Panc1 (cell line): Measurements from ENCODE around the gene FAM107B. TPM values are rescaled to one million over a fixed set of nuclear protein-coding genes. Genes with fewer than 3 reads are reported as not detected.

Experiments
- ATAC-seq: fragments of 200-7000 bp; cut with Tn5 transposase; 2 replicates; pipeline ENCODE4 v1.9.1; 2020; ENCODE audit warnings: mild to moderate bottlenecking, moderate library complexity
- BruUV-seq: library from RNA; stranded (reverse); fragments of 400-500 nt; replicated peaks from 2 replicates; lab custom pipeline; 2021; lab: Mats Ljungman, UMichigan
- CTCF ChIA-PET: fragments of 300-600 bp; sonication (Branson Sonifier 250); formaldehyde crosslinking; loops from one replicate; lab custom pipeline; 2022; ENCODE audit warnings: antibody characterized with exemption; lab: Charles Lee
- POLR2A ChIA-PET: fragments of 300-600 bp; sonication (Branson Sonifier 250); formaldehyde crosslinking; loops from one replicate; lab custom pipeline; 2022; ENCODE audit warnings: antibody characterized with exemption; lab: Charles Lee
- DNase-seq: peaks from one replicate; pipeline ENCODE4 v3.0.0-alpha.2; 2010; ENCODE audit warnings: low read depth, low spot score
- H3K27ac ChIP-seq: 2 replicates; pipeline ENCODE4 v1.5.1; 2011; ENCODE audit warnings: mild to moderate bottlenecking, low read length, inconsistent platforms
- H3K27me3 ChIP-seq: fragments of 200-500 bp; sonication (Bioruptor generic); 2 replicates; pipeline ENCODE4 v1.6.0; 2014; ENCODE audit warnings: low read length, inconsistent platforms; ENCODE audit not compliant: control insufficient read depth, insufficient read depth
- H3K36me3 ChIP-seq: fragments of 200-500 bp; sonication (Bioruptor generic); 2 replicates; pipeline ENCODE4 v1.5.1; 2014; ENCODE audit warnings: inconsistent platforms, mild to moderate bottlenecking, low read length, moderate library complexity; ENCODE audit not compliant: control insufficient read depth, insufficient read depth
- H3K4me1 ChIP-seq: 2 replicates; pipeline ENCODE4 v1.5.1; 2011; ENCODE audit warnings: inconsistent platforms, mild to moderate bottlenecking, low read length, moderate library complexity; ENCODE audit not compliant: control insufficient read depth, insufficient read depth
- H3K4me3 ChIP-seq, 2 experiments: 2 replicates each; pipeline ENCODE4 v1.5.1; 2011 to 2012; ENCODE audit warnings: low read depth in 2 of 2, low read length in 2 of 2, mild to moderate bottlenecking in 2 of 2, inconsistent platforms in 1 of 2, moderate library complexity in 1 of 2
- H3K9me3 ChIP-seq: fragments of 200-500 bp; sonication (Bioruptor generic); 2 replicates; pipeline ENCODE4 v1.5.1; 2014; ENCODE audit warnings: low read depth, mild to moderate bottlenecking, inconsistent platforms, low read length, moderate library complexity; ENCODE audit not compliant: control insufficient read depth, insufficient read depth
- POLR2AphosphoS5 ChIP-seq: IDR thresholded peaks from 2 replicates; pipeline ENCODE4 v1.6.1; 2012; ENCODE audit warnings: mild to moderate bottlenecking, low read depth, low read length, moderate library complexity
- SIN3A ChIP-seq: IDR thresholded peaks from 2 replicates; pipeline ENCODE4 v1.6.1; 2012; ENCODE audit warnings: low read depth, mild to moderate bottlenecking, low read length, moderate library complexity, borderline replicate concordance; ENCODE audit not compliant: insufficient read depth
- TCF7L2 ChIP-seq: IDR thresholded peaks from 2 replicates; pipeline ENCODE4 v1.6.1; 2011; ENCODE audit warnings: mild to moderate bottlenecking, low read depth, low read length, inconsistent platforms
- in situ Hi-C: cut with HindIII; loops from 2 replicates; pipeline ENCODE4 v1.10.0; 2016; ENCODE audit warnings: low sequenced_read_pairs, low pct_unique_long_range_greater_than_20kb
- intact Hi-C: fragments of 100-400 bp; cut with micrococcal nuclease; formaldehyde crosslinking; loops from one replicate; pipeline ENCODE4 v1.10.0; 2022; ENCODE audit not compliant: unreplicated experiment
- total RNA-seq: library from RNA; stranded (reverse); gene quantifications from one replicate; pipeline ENCODE4 v1.2.1, GENCODE V29; 2021; ENCODE audit not compliant: unreplicated experiment
- TF ChIP-seq, protein P1 (sequence below), 2 experiments: IDR thresholded peaks; 2 replicates each; pipeline ENCODE4 v1.6.1; 2011 to 2012; ENCODE audit warnings: low read depth in 2 of 2, control low read depth in 1 of 2, low read length in 1 of 2, mild to moderate bottlenecking in 1 of 2, moderate library complexity in 1 of 2; ENCODE audit not compliant: insufficient read depth in 1 of 2
- TF ChIP-seq, protein P2 (sequence below): fragments of 450-650 bp; IDR thresholded peaks from 2 replicates; pipeline ENCODE4 v1.5.1; 2017; ENCODE audit warnings: mild to moderate bottlenecking

FAM107B gene
- total RNA-seq, 1 experiment from 2014 or later = 13.4 TPM

DNA sequence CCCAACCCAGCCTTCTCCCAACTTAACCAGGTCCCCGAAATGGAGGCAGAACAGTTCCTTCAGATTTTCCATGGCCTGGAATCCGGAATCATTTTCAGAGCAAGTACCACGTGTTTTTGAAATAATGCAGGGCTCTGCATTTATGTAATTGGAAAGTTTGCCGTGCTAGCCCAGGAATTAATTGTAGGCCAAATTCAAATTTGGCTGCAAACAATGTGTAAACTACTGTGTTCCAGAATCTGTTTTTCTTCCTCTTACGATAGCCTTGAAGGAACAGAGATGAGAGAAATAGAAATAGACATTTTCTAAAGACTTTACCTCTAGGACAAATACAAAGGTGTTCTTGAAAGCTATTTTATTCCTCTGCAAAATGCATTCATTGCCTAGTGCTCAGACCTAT, 77.4 kb downstream of the FAM107B start:
- POLR2A ChIA-PET = no interaction called here
- CTCF ChIA-PET = no interaction called here
- no peaks in the 10 kb centered on the region for H3K4me1 ChIP-seq
- no peaks in the 10 kb centered on the region for H3K27me3 ChIP-seq
- no peaks in the 10 kb centered on the region for H3K9me3 ChIP-seq
- TF ChIP-seq, protein P1, sequence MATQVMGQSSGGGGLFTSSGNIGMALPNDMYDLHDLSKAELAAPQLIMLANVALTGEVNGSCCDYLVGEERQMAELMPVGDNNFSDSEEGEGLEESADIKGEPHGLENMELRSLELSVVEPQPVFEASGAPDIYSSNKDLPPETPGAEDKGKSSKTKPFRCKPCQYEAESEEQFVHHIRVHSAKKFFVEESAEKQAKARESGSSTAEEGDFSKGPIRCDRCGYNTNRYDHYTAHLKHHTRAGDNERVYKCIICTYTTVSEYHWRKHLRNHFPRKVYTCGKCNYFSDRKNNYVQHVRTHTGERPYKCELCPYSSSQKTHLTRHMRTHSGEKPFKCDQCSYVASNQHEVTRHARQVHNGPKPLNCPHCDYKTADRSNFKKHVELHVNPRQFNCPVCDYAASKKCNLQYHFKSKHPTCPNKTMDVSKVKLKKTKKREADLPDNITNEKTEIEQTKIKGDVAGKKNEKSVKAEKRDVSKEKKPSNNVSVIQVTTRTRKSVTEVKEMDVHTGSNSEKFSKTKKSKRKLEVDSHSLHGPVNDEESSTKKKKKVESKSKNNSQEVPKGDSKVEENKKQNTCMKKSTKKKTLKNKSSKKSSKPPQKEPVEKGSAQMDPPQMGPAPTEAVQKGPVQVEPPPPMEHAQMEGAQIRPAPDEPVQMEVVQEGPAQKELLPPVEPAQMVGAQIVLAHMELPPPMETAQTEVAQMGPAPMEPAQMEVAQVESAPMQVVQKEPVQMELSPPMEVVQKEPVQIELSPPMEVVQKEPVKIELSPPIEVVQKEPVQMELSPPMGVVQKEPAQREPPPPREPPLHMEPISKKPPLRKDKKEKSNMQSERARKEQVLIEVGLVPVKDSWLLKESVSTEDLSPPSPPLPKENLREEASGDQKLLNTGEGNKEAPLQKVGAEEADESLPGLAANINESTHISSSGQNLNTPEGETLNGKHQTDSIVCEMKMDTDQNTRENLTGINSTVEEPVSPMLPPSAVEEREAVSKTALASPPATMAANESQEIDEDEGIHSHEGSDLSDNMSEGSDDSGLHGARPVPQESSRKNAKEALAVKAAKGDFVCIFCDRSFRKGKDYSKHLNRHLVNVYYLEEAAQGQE (IDR thresholded peaks at IDR 0.05; ENCODE audit: insufficient read depth in 1 of 2, low read depth in 2 of 2, low read length in 1 of 2) = no peak
- TF ChIP-seq, protein P2, sequence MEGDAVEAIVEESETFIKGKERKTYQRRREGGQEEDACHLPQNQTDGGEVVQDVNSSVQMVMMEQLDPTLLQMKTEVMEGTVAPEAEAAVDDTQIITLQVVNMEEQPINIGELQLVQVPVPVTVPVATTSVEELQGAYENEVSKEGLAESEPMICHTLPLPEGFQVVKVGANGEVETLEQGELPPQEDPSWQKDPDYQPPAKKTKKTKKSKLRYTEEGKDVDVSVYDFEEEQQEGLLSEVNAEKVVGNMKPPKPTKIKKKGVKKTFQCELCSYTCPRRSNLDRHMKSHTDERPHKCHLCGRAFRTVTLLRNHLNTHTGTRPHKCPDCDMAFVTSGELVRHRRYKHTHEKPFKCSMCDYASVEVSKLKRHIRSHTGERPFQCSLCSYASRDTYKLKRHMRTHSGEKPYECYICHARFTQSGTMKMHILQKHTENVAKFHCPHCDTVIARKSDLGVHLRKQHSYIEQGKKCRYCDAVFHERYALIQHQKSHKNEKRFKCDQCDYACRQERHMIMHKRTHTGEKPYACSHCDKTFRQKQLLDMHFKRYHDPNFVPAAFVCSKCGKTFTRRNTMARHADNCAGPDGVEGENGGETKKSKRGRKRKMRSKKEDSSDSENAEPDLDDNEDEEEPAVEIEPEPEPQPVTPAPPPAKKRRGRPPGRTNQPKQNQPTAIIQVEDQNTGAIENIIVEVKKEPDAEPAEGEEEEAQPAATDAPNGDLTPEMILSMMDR = no peak
- no peak for TF ChIP-seq SIN3A
- TF ChIP-seq POLR2AphosphoS5 = no peak
- no peak for TF ChIP-seq TCF7L2
- intact Hi-C loops (no loop called here), in situ Hi-C loops (no loop called here)
- no peak for DNase-seq
- no TSS peak for BruUV-seq
- H3K36me3 ChIP-seq = no peaks in the 10 kb centered on the region
- no peak overlapping the region for H3K27ac ChIP-seq
- H3K4me3 ChIP-seq = no peak overlapping the region
- no peak for ATAC-seq

DNA sequence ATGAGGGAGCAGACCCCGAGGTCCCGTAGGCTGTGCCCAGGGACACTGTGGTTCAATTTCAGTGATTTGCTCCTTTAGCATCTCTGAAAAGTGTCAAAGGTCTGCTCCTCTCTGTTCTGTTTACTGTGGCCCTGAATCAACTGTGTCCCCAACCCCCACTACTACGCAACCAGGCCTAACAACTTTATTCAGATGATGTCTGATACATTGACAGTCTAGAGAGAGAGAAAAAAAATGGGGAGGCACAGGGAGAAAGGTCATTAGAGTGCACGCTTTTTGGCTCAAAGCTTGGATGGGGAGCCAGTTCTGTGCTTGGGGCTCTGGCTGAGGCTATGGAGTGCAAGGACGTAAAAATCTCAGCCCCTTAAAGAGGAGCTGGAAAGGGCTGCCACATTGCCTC, 77.9 kb downstream of the FAM107B start:
- H3K36me3 ChIP-seq = no peaks in the 10 kb centered on the region

More for the DNA sequence above, 77.9 kb downstream of the FAM107B start:
- in situ Hi-C loops (no loop called here), intact Hi-C loops (no loop called here)
- BruUV-seq = no TSS peak
- no peak for TF ChIP-seq POLR2AphosphoS5
- no peak for TF ChIP-seq SIN3A
- no peak for TF ChIP-seq TCF7L2
- TF ChIP-seq, protein P1 (IDR thresholded peaks at IDR 0.05; ENCODE audit: insufficient read depth in 1 of 2, low read depth in 2 of 2, low read length in 1 of 2) = no peak
- TF ChIP-seq, protein P2 = no peak
- Histone ChIP-seq H3K27ac (no peak overlapping the region), H3K27me3 (no peaks in the 10 kb centered on the region), H3K4me1 (no peaks in the 10 kb centered on the region), H3K4me3 (no peak overlapping the region), H3K9me3 (no peaks in the 10 kb centered on the region)
- ATAC-seq (no peak), DNase-seq (no peak)
- CTCF ChIA-PET = no interaction called here
- POLR2A ChIA-PET = no interaction called here
